Heart right ventricle (tissue), 16 donors: ENCODE data around the gene NEK4. TPM values are rescaled to one million over a fixed set of nuclear protein-coding genes. Genes with fewer than 3 reads are reported as not detected.

Experiments
- ATAC-seq, 8 donors: fragments of 200-7000 bp; cut with Tn5 transposase; one replicate each; pipeline ENCODE4 v1.9.1; 2020; ENCODE audit warnings: mild to moderate bottlenecking in 8 of 8, moderate library complexity in 8 of 8, moderate number of reproducible peaks in 1 of 8
- DNase-seq, 2 donors: peaks; one replicate each; pipeline ENCODE4 v3.0.0-alpha.2; 2020
- H3K27ac ChIP-seq, 10 donors: fragments of 200-600 bp; sonication (generic) in 2 of 10; one replicate each; pipeline versions ENCODE4 v1.5.0 to v1.8.0; 2020 to 2022; ENCODE audit warnings: mild to moderate bottlenecking in 3 of 10
- H3K27me3 ChIP-seq, 7 donors: fragments of 200-600 bp; one replicate each; pipeline ENCODE4 v1.8.0; 2021 to 2022; ENCODE audit warnings: mild to moderate bottlenecking in 2 of 7
- H3K36me3 ChIP-seq, 9 donors: fragments of 200-600 bp; sonication (generic) in 1 of 9; one replicate each; pipeline versions ENCODE4 v1.5.0 to v1.8.0; 2020 to 2022; ENCODE audit warnings: mild to moderate bottlenecking in 2 of 9
- H3K4me1 ChIP-seq, 9 donors: fragments of 200-600 bp; sonication (generic) in 1 of 9; one replicate each; pipeline versions ENCODE4 v1.5.0 to v1.8.0; 2020 to 2022; ENCODE audit warnings: mild to moderate bottlenecking in 4 of 9
- H3K4me3 ChIP-seq, 10 donors: fragments of 200-600 bp; sonication (generic) in 2 of 10; one replicate each; pipeline versions ENCODE4 v1.5.0 to v1.8.0; 2020 to 2022; ENCODE audit warnings: mild to moderate bottlenecking in 7 of 10, moderate library complexity in 2 of 10
- H3K9me3 ChIP-seq, 11 donors: fragments of 200-600 bp in 10 of 11; sonication (generic) in 2 of 11; one replicate each; pipeline versions ENCODE4 v1.5.0 to v1.8.0; 2013 to 2022; ENCODE audit warnings: mild to moderate bottlenecking in 2 of 11, control low read depth in 1 of 11, moderate library complexity in 1 of 11
- WGBS, 2 donors: extraction: QIAGEN DNeasy Blood & Tissue Kit; methylation state at CpG; one replicate each; pipeline ENCODE4 v1.1.7; 2013; ENCODE audit warnings: inconsistent platforms in 1 of 2; 5-methylcytosine and 5-hydroxymethylcytosine counted together
- intact Hi-C, 10 donors: fragments of 100-400 bp; cut with DNase I; formaldehyde crosslinking; loops; one replicate each; pipeline versions ENCODE4 v1.11.1 to v1.14.2; 2022
- polyA plus RNA-seq, 2 donors: library from polyadenylated mRNA; stranded (reverse); fragments of 200-250 nt; gene quantifications; one replicate each; pipeline ENCODE4 v1.2.3, GENCODE V29; 2013
- total RNA-seq, 10 donors: library from RNA; stranded (reverse); fragmentation: NEBNext Ultra II Directional in 3 of 10; extraction: Animal tissue kit (Norgen Biotek cat#: 25700) in 3 of 10; gene quantifications; one replicate each; pipeline versions ENCODE4 v1.2.1 to v1.2.4, GENCODE V29; 2021 to 2023
- TF ChIP-seq, protein P1 (sequence below), 9 donors: fragments of 200-600 bp; sonication (generic) in 2 of 9; IDR thresholded peaks; one replicate each; pipeline versions ENCODE4 v1.5.0 to v1.8.0; 2021 to 2022; ENCODE audit warnings: antibody characterized with exemption in 9 of 9, mild to moderate bottlenecking in 5 of 9, moderate library complexity in 1 of 9
- donor health status: Arrhythmogenic right ventricular cardiomyopathy.
- donor health status: ischemic (EF 13 %, LVEDD 7.1; RV severe dilation, severe dysfunction).
- donor health status: healthy with polysubstance abuse.
- donor health status: DM: no; HTN: yes; CAD: no.
- donor health status: DM: no; HTN: no; CAD: no.
- donor health status: ischemic (EF 25% LVEDD 6.9; RV normal size, moderate dysfunction).
- donor health status: ischemic (EF 25% LVEDD 5.7; RV mildly dilated, moderate dysfunction).
- donor health status: healthy.
- donor health status: DM: yes; HTN: yes; CAD: no.
- donor health status: Ischemic cardiomyopathy.
- donor health status: ischemic (EF 35%, LVEDD 5.7; RV mildly dilated, moderate dysfunction).
- donor health status: nonischemic (EF 11% LVEDD 7.7; RV severe dilation, severe dysfunction).
- donor health status: DM: yes; HTN: yes; CAD: no.
- donor health status: PGD.
- donor health status: ischemic (EF 29% LVEDD 5.4; RV normal size, mild dysfunction).
- donor health status: nonischemic (EF 23%, LVEDD 6.1; RV moderate dilation, normal function).

Gene NEK4
- total and polyA plus RNA-seq, 12 donors: 4.6 to 21.4 (median 16.0) TPM

- Histone ChIP-seq H3K27me3 (no peaks in the 10 kb centered on the region), H3K27ac (no peak overlapping the region), H3K4me1 (peaks cover 0 to 23% (median 0%) of the 10 kb centered on the region in 9 donors), H3K4me3 (no peak overlapping the region), H3K9me3 (peaks cover 0 to 26% (median 8%) of the 10 kb centered on the region in 11 donors), H3K36me3 (peaks cover 0 to 30% (median 8%) of the 10 kb centered on the region in 9 donors)
- ATAC-seq (no peak), DNase-seq (no peak)
- intact Hi-C loops: no loop called here
- TF ChIP-seq, protein P1, sequence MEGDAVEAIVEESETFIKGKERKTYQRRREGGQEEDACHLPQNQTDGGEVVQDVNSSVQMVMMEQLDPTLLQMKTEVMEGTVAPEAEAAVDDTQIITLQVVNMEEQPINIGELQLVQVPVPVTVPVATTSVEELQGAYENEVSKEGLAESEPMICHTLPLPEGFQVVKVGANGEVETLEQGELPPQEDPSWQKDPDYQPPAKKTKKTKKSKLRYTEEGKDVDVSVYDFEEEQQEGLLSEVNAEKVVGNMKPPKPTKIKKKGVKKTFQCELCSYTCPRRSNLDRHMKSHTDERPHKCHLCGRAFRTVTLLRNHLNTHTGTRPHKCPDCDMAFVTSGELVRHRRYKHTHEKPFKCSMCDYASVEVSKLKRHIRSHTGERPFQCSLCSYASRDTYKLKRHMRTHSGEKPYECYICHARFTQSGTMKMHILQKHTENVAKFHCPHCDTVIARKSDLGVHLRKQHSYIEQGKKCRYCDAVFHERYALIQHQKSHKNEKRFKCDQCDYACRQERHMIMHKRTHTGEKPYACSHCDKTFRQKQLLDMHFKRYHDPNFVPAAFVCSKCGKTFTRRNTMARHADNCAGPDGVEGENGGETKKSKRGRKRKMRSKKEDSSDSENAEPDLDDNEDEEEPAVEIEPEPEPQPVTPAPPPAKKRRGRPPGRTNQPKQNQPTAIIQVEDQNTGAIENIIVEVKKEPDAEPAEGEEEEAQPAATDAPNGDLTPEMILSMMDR (IDR thresholded peaks at IDR 0.05): no peak
- 98 to 100% methylated on average over 1 of the region's 1 CpG for WGBS, 2 donors
Observed at GRCh38 chr3:52724511-52724910, 46.2 kb downstream of the NEK4 start.

GRCh38 chr3:52723935-52724334, 46.8 kb downstream of the NEK4 start:
- intact Hi-C loops: no loop called here
- Histone ChIP-seq H3K27ac (no peak overlapping the region), H3K27me3 (no peaks in the 10 kb centered on the region), H3K36me3 (peaks cover 0 to 30% (median 10%) of the 10 kb centered on the region in 9 donors), H3K9me3 (peaks cover 0 to 26% (median 8%) of the 10 kb centered on the region in 11 donors), H3K4me1 (peaks cover 0 to 23% (median 0%) of the 10 kb centered on the region in 9 donors), H3K4me3 (no peak overlapping the region)
- ATAC-seq (no peak), DNase-seq (no peak)
- TF ChIP-seq, protein P1 (IDR thresholded peaks at IDR 0.05): no peak
- 93 to 97% methylated on average over 5 of the region's 5 CpGs for WGBS, 2 donors

DNA sequence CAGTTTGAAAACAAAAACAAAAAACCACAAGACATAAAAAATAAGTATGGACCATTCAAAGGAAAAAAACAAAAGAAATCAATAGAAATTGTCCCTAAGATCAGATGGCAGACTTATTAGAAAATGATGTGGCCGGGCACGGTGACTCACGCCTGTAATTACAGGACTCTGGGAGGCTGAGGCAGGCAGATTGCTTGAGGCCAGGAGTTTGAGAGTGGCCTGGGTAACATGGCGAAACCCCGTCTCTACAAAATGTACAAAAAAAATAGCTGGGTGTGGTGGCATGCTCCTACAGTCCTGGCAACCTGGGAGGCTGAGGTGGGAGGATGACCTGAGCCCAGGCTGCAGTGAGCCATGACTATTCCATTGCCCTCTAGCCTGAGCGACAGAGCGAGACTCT, 48.2 kb downstream of the NEK4 start:
- Histone ChIP-seq H3K4me1 (peaks cover 0 to 23% (median 0%) of the 10 kb centered on the region in 9 donors), H3K36me3 (peaks cover 0 to 32% (median 6%) of the 10 kb centered on the region in 9 donors), H3K4me3 (no peak overlapping the region), H3K27ac (no peak overlapping the region), H3K27me3 (no peaks in the 10 kb centered on the region), H3K9me3 (peaks cover 0 to 18% (median 0%) of the 10 kb centered on the region in 11 donors)
- intact Hi-C loops: no loop called here
- TF ChIP-seq, protein P1 (IDR thresholded peaks at IDR 0.05): no peak
- WGBS, 2 donors: 95 to 96% methylated on average over 7 of the region's 7 CpGs
- DNase-seq (no peak), ATAC-seq (no peak)

DNA sequence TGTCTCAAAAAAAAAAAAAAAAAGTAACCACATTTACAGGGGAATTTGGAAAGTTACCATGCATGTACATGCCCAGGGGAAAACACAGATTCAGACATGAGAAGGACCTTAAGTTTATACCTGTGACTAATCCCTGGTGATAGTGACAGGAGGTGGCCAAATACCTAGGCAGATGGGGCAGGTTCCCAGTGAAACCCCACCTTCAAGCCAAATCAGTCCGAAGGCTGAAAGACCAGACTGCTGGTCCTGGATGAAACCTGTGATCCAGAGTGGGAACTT, 49.1 kb downstream of the NEK4 start:
- Histone ChIP-seq H3K4me3 (no peak overlapping the region), H3K36me3 (peaks cover 0 to 32% (median 6%) of the 10 kb centered on the region in 9 donors), H3K27me3 (no peaks in the 10 kb centered on the region), H3K27ac (no peak overlapping the region), H3K4me1 (peaks cover 0 to 23% (median 0%) of the 10 kb centered on the region in 9 donors), H3K9me3 (peaks cover 0 to 18% (median 0%) of the 10 kb centered on the region in 11 donors)
- WGBS, 2 donors: 90 to 100% methylated on average over 1 of the region's 1 CpG
- no peak for DNase-seq
- TF ChIP-seq, protein P1 (IDR thresholded peaks at IDR 0.05): no peak
- no peak for ATAC-seq
- intact Hi-C loops: no loop called here
